Measurements from ENCODE around the gene HIVEP3.

DNA sequence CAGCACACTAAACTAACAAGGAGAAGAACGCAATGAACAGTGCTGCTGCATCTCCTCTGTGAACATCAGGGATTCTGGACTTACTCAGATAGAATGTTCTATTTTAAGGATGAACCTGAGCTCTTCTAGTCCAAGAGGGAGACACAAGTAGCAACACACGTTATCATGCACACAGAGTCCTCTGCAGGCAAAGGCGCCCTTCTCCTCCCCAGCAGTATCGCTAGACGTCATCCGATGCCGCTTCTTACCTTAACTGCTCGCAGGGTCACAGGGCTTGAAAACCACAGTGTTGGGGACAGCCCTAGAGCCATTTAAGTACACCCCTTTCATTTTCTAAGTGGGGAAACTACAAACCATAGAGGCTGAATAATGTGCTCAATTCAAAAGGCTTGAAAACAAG, 74.5 kb downstream of the HIVEP3 start:
- no peak for TF ChIP-seq POLR2A (IDR thresholded peaks at IDR 0.05)
- TF ChIP-seq, protein P1, sequence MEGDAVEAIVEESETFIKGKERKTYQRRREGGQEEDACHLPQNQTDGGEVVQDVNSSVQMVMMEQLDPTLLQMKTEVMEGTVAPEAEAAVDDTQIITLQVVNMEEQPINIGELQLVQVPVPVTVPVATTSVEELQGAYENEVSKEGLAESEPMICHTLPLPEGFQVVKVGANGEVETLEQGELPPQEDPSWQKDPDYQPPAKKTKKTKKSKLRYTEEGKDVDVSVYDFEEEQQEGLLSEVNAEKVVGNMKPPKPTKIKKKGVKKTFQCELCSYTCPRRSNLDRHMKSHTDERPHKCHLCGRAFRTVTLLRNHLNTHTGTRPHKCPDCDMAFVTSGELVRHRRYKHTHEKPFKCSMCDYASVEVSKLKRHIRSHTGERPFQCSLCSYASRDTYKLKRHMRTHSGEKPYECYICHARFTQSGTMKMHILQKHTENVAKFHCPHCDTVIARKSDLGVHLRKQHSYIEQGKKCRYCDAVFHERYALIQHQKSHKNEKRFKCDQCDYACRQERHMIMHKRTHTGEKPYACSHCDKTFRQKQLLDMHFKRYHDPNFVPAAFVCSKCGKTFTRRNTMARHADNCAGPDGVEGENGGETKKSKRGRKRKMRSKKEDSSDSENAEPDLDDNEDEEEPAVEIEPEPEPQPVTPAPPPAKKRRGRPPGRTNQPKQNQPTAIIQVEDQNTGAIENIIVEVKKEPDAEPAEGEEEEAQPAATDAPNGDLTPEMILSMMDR (IDR thresholded peaks at IDR 0.05), result no peak

All from lower leg skin (tissue), 3 donors.